Measurements from ENCODE around the gene GPR21. TPM values are rescaled to one million over a fixed set of nuclear protein-coding genes. Genes with fewer than 3 reads are reported as not detected.

The GPR21 gene
- total RNA-seq, 1 donor from 2014 or later = 6.4 TPM

DNA sequence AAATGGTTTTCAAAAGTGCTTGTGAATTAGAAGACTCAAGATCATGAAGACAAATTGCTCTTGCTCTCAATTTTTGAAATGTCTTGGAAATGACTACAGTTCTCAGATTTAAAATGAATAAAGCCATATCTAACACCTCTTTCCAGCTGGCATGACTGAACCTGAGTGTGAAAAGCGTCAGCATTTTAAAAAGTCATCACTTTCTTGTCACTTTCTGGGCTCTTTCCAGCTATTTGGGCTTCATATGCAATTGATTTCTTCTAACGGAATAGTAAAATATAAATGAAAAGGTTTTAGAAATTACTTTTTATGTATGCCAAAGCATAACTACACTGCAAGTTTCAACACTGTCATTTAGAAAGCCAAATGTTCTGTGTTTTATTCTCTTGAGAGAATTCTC, 2.3 kb downstream of the GPR21 start:
- Histone ChIP-seq H3K79me2 (ENCODE audit: low read depth) (no peaks in the 10 kb centered on the region), H3K36me3 (no peaks in the 10 kb centered on the region), H3K4me2 (no peak overlapping the region), H3K9ac (no peak overlapping the region), H3K4me3 (no peak overlapping the region), H4K20me1 (ENCODE audit: low read depth) (peaks cover 7% of the 10 kb centered on the region), H3K9me3 (ENCODE audit: low read depth) (no peaks in the 10 kb centered on the region), H2AFZ (replicated peaks) (no peak overlapping the region), H3K27ac (no peak overlapping the region), H3F3A (ENCODE audit: low read depth) (peaks cover 6% of the 10 kb centered on the region), H3K4me1 (peaks cover 13% of the 10 kb centered on the region), H3K27me3 (no peaks in the 10 kb centered on the region)
- H3K27me3 Mint-ChIP-seq (ENCODE audit: insufficient read depth, low read depth) = no peaks in the 10 kb centered on the region
- no peak overlapping the region for H3K4me3 Mint-ChIP-seq
- DNase-seq (ENCODE audit: low spot score) = no peak
- TF ChIP-seq, protein P1, sequence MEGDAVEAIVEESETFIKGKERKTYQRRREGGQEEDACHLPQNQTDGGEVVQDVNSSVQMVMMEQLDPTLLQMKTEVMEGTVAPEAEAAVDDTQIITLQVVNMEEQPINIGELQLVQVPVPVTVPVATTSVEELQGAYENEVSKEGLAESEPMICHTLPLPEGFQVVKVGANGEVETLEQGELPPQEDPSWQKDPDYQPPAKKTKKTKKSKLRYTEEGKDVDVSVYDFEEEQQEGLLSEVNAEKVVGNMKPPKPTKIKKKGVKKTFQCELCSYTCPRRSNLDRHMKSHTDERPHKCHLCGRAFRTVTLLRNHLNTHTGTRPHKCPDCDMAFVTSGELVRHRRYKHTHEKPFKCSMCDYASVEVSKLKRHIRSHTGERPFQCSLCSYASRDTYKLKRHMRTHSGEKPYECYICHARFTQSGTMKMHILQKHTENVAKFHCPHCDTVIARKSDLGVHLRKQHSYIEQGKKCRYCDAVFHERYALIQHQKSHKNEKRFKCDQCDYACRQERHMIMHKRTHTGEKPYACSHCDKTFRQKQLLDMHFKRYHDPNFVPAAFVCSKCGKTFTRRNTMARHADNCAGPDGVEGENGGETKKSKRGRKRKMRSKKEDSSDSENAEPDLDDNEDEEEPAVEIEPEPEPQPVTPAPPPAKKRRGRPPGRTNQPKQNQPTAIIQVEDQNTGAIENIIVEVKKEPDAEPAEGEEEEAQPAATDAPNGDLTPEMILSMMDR (IDR thresholded peaks at IDR 0.05) = no peak
- TF ChIP-seq EZH2phosphoT487 (IDR thresholded peaks at IDR 0.05) = no peak
- no peak for TF ChIP-seq EZH2 (IDR thresholded peaks at IDR 0.05)
- peaks cover 20% of the 10 kb centered on the region for H3K4me1 Mint-ChIP-seq
- H3K36me3 Mint-ChIP-seq = peaks cover 5% of the 10 kb centered on the region
- H3K9me3 Mint-ChIP-seq = no peaks in the 10 kb centered on the region
- no peak overlapping the region for H3K27ac Mint-ChIP-seq

DNA sequence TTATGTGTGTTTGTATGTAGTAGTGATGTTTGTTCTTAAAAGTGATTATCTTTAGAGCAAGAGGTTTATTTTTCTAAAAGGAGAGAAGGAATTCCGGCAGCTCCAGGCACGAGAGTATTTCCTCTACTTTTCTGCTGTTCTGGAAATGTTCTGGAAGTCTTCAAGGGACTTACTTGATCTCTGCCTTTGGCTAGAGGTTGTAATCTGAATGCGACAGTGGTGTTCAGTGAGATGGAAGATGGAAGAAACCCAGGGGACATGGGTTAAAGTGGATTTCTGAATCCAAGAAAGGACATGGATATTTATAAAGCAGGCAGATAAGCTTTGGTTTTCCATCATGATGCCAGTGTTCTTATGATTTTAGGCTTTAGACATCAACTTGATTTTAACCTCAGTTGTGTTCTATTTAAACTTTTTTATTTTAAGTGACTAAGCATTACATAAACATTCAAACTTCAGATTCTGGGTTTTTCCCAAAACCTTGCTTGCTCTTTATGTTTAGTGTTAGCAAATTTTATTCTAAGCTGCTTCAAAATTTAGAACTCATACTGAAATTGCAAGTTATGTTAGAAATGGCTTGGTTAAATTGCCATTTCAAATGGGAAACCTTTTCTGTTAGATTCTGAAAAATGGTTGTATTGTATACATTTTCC, 3.6 kb downstream of the GPR21 start:
- H2AFZ ChIP-seq (replicated peaks) = no peak overlapping the region
- peaks cover 13% of the 10 kb centered on the region for H3K4me1 ChIP-seq
- Mint-ChIP-seq H3K4me3 (no peak overlapping the region), H3K27ac (no peak overlapping the region), H3K27me3 (ENCODE audit: insufficient read depth, low read depth) (no peaks in the 10 kb centered on the region), H3K9me3 (no peaks in the 10 kb centered on the region), H3K4me1 (peaks cover 20% of the 10 kb centered on the region), H3K36me3 (peaks cover 5% of the 10 kb centered on the region)
- H3K9me3 ChIP-seq (ENCODE audit: low read depth) = no peaks in the 10 kb centered on the region
- no peak for DNase-seq (ENCODE audit: low spot score)
- no peaks in the 10 kb centered on the region for H3K79me2 ChIP-seq (ENCODE audit: low read depth)
- H4K20me1 ChIP-seq (ENCODE audit: low read depth) = peaks cover 7% of the 10 kb centered on the region
- TF ChIP-seq EZH2 (IDR thresholded peaks at IDR 0.05) = no peak
- TF ChIP-seq EZH2phosphoT487 (IDR thresholded peaks at IDR 0.05) = no peak
- TF ChIP-seq, protein P1 (IDR thresholded peaks at IDR 0.05) = no peak
- H3K27ac ChIP-seq = no peak overlapping the region
- no peaks in the 10 kb centered on the region for H3K27me3 ChIP-seq
- H3K4me3 ChIP-seq = no peak overlapping the region
- no peak overlapping the region for H3K4me2 ChIP-seq
- H3F3A ChIP-seq (ENCODE audit: low read depth) = peaks cover 6% of the 10 kb centered on the region
- no peaks in the 10 kb centered on the region for H3K36me3 ChIP-seq
- H3K9ac ChIP-seq = no peak overlapping the region

DNA sequence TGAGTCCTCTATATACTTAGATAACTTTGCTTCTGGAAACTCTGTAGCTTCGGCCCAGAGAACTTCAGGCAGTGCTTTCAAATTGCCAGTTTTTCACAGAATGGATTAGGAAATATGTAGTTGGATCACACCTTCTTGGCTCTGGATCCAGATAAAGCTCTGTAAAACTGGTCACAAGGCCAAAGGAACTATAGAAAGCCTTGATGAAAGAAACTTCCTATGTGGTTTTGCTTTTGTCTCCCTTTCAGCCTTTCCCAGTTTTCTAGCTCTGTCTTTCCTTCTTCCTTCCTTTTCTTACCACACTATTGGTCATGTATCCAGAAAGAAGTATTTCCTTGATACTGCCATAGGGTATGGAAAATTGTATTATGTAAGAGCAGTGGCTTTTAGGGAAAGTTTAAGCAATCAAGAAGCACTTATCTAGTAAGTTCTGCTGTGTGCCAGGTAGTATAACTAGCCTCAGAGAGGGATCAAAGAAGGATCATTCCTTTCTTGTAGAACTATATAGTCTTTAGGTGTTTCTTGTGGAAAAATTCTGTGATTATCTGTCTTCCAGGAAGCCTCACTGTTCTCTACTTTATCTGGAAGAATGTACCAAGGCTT, 6.3 kb downstream of the GPR21 start:
- Mint-ChIP-seq H3K27ac (no peak overlapping the region), H3K4me1 (peaks cover 3% of the 10 kb centered on the region), H3K27me3 (ENCODE audit: insufficient read depth, low read depth) (peaks cover 2% of the 10 kb centered on the region), H3K9me3 (peaks cover 5% of the 10 kb centered on the region), H3K4me3 (no peak overlapping the region), H3K36me3 (peaks cover 19% of the 10 kb centered on the region)
- no peak for DNase-seq (ENCODE audit: low spot score)
- H3K79me2 ChIP-seq (ENCODE audit: low read depth) = no peaks in the 10 kb centered on the region
- H4K20me1 ChIP-seq (ENCODE audit: low read depth) = peaks cover 7% of the 10 kb centered on the region
- no peaks in the 10 kb centered on the region for H3F3A ChIP-seq (ENCODE audit: low read depth)
- H3K27me3 ChIP-seq = no peaks in the 10 kb centered on the region
- no peak overlapping the region for H3K4me3 ChIP-seq
- no peak overlapping the region for H2AFZ ChIP-seq (replicated peaks)
- H3K27ac ChIP-seq = no peak overlapping the region
- H3K36me3 ChIP-seq = no peaks in the 10 kb centered on the region
- no peak overlapping the region for H3K9ac ChIP-seq
- no peaks in the 10 kb centered on the region for H3K4me1 ChIP-seq
- H3K4me2 ChIP-seq = no peak overlapping the region
- TF ChIP-seq, protein P1 (IDR thresholded peaks at IDR 0.05) = no peak
- no peak for TF ChIP-seq EZH2phosphoT487 (IDR thresholded peaks at IDR 0.05)
- TF ChIP-seq EZH2 (IDR thresholded peaks at IDR 0.05) = no peak
- H3K9me3 ChIP-seq (ENCODE audit: low read depth) = no peaks in the 10 kb centered on the region

Measured in neural progenitor cell (in vitro differentiated cells).